Omental fat pad (tissue), 4 donors: ENCODE results near the gene CATSPERZ. TPM values are rescaled to one million over a fixed set of nuclear protein-coding genes. Genes with fewer than 3 reads are reported as not detected.

Experiments used
- ATAC-seq: fragments of 150-250 bp; one replicate; pipeline ENCODE4 v1.9.1; 2016; ENCODE audit warnings: mild to moderate bottlenecking, moderate library complexity; ENCODE audit not compliant: low FRiP score
- DNase-seq: peaks from one replicate; pipeline ENCODE4 v3.0.0-alpha.2; 2019; ENCODE audit warnings: low spot score
- total RNA-seq, 4 donors: library from RNA; depleted of rRNA; stranded (reverse); fragments of >200 nt; gene quantifications; one replicate each; pipeline ENCODE4 v1.1.0, GENCODE V29; 2016
- TF ChIP-seq, protein P1 (sequence below), 3 donors: fragments of 450-650 bp; IDR thresholded peaks; one replicate each; pipeline ENCODE4 v1.5.1; 2016 to 2017; ENCODE audit warnings: antibody characterized with exemption in 3 of 3, mild to moderate bottlenecking in 3 of 3, moderate library complexity in 2 of 3

Gene CATSPERZ
- total RNA-seq, 4 donors from 2014 or later, result not detected

DNA sequence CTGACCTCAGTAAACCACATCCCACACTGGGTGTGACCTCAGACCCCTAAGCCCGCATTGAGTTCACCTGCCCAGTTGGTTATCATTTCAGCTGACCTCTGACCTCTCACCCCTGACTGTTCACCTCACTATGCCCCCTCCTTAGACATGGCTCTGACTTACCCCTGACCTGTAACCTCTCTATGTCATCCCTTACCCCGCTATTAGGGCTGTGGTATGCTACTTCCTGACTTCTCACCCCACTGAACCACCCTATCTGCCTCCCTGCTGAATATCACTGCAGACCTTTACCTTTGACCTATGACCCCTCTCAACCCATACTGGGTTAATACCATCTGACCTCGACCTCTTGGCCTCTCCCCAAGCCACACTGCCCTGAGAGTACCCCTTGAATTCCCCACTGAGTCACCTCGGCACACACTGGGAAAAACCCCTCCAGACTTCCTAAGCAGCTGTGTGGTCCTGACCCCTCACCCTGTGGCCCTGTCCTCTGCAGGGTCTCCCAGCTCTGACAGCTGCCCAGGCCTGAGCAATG lies 40.6 kb upstream of the CATSPERZ start:
- DNase-seq (no peak), ATAC-seq (no peak)
- TF ChIP-seq, protein P1, sequence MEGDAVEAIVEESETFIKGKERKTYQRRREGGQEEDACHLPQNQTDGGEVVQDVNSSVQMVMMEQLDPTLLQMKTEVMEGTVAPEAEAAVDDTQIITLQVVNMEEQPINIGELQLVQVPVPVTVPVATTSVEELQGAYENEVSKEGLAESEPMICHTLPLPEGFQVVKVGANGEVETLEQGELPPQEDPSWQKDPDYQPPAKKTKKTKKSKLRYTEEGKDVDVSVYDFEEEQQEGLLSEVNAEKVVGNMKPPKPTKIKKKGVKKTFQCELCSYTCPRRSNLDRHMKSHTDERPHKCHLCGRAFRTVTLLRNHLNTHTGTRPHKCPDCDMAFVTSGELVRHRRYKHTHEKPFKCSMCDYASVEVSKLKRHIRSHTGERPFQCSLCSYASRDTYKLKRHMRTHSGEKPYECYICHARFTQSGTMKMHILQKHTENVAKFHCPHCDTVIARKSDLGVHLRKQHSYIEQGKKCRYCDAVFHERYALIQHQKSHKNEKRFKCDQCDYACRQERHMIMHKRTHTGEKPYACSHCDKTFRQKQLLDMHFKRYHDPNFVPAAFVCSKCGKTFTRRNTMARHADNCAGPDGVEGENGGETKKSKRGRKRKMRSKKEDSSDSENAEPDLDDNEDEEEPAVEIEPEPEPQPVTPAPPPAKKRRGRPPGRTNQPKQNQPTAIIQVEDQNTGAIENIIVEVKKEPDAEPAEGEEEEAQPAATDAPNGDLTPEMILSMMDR (IDR thresholded peaks at IDR 0.05), result no peak

GRCh38 chr11:64260147-64260708 lies 39.9 kb upstream of the CATSPERZ start:
- no peak for DNase-seq
- TF ChIP-seq, protein P1 (IDR thresholded peaks at IDR 0.05), result no peak
- no peak for ATAC-seq

DNA sequence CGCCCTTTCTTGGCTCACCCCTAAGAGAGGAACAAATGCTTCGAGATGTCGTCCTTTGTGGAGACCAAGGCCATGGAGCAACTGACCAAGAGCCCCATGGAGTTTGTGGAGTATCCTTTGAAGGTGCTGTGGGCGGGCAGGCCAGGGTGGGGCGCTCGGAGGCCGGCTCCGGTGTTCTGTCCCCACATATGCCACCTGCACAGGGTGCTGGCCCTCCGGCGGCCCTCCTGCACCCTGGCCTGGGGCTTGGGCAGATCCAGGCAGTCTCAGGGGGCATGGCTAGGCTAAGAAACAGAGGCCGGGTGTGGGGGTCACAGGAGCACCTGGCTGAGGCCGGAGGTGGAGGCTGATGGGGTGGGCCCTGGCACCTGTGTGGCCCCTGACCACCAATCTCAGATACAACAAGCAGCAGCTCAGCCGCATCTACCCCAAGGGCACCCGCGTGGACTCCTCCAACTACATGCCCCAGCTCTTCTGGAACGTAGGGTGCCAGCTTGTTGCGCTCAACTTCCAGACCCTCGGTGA lies 38.5 kb upstream of the CATSPERZ start:
- no peak for DNase-seq
- TF ChIP-seq, protein P1 (IDR thresholded peaks at IDR 0.05), result no peak
- no peak for ATAC-seq

GRCh38 chr11:64262271-64263002 lies 37.7 kb upstream of the CATSPERZ start:
- TF ChIP-seq, protein P1 (IDR thresholded peaks at IDR 0.05), result no peak
- no peak for DNase-seq
- no peak for ATAC-seq

DNA sequence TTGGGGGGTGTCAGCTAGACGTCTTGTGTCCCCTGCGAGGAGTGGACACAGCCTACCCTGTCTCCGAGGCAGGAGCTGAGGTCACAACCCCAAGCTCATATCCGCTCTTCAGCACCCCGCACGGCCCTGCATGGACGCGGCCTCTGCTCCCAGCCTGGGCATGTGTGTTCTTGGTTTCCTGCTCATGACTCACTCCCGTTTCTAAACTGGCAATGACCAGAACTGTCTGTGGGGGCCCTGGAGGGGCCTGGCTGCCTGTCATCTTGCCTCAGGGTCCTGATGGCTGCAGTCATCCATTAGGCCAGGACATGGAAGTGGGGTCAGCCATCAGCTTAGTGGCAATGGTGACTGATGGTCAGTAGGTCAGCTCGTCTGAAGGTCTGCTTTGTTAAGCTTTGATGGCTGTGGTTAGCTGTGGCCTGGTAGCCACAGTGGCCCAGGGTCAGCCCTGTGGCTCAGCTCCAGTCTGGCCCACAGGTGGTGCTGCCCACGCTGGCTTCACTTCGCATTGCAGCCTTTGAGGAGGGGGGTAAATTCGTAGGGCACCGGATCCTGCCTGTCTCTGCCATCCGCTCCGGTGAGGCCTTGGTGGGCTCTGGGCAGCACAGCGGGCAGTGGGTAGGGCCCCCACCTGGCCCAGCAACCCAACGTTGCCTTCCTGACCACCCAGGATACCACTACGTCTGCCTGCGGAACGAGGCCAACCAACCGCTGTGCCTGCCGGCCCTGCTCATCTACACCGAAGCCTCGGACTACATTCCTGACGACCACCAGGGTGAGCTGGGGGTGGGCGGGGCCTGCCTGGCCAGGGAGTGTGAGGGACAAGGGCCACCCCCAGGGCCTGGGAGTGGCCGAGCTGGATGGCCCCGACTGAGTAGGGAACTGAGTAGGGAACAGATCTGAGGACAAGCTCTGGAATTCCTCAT lies 36.9 kb upstream of the CATSPERZ start:
- ATAC-seq (no peak), DNase-seq (no peak)
- TF ChIP-seq, protein P1 (IDR thresholded peaks at IDR 0.05), result no peak

DNA sequence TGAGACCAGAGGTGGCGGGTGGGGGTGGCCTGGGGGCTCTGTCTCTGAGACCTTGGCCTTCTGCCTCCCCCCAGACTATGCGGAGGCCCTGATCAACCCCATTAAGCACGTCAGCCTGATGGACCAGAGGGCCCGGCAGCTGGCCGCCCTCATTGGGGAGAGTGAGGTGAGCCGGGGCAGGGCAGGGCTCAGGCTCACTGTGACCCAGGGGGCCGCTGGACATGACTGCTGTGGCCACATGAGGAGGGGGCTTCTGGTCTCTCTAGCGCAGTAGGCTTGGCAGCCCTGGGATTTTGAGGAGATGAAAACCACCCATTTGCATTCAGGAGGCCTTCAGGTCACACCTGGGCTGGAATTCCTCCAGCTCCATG lies 36.2 kb upstream of the CATSPERZ start:
- no peak for ATAC-seq
- TF ChIP-seq, protein P1 (IDR thresholded peaks at IDR 0.05), result no peak
- DNase-seq, result no peak
